HG03175 (cell line): ENCODE measurements around the gene EXOC6B.

Experiments
- ATAC-seq: cut with Tn5 transposase; IDR thresholded peaks from one replicate; pipeline ENCODE4 v1.9.1; 2021; ENCODE audit warnings: mild to moderate bottlenecking, moderate library complexity; ENCODE audit not compliant: unreplicated experiment

EXOC6B gene

GRCh38 chr2:72153026-72153791, 672.6 kb downstream of the EXOC6B start:
- no peak for ATAC-seq

GRCh38 chr2:72150861-72151356, 674.9 kb downstream of the EXOC6B start:
- ATAC-seq, result no peak

GRCh38 chr2:72150157-72150860, 675.5 kb downstream of the EXOC6B start:
- ATAC-seq, result peak; percentile 73

- ATAC-seq, result no peak
Observed at GRCh38 chr2:72149556-72150156, 676.2 kb downstream of the EXOC6B start.

GRCh38 chr2:72148837-72149555, 676.8 kb downstream of the EXOC6B start:
- no peak for ATAC-seq

- no peak for ATAC-seq
Observed at GRCh38 chr2:72148003-72148836, 677.6 kb downstream of the EXOC6B start.

- no peak for ATAC-seq
Observed at GRCh38 chr2:72147303-72147971, 678.4 kb downstream of the EXOC6B start, which contains the start of gene CYP26B1. CYP26B1 (minus strand) TSS chr2:72147862; CDS start chr2:72147834, 28 bp downstream.

GRCh38 chr2:72146347-72147302, 679.2 kb downstream of the EXOC6B start:
- ATAC-seq, result no peak

GRCh38 chr2:72145658-72146329, 680.0 kb downstream of the EXOC6B start:
- no peak for ATAC-seq

- no peak for ATAC-seq
Observed at GRCh38 chr2:72145289-72145657, 680.6 kb downstream of the EXOC6B start.

GRCh38 chr2:72144632-72145288, 681.1 kb downstream of the EXOC6B start:
- no peak for ATAC-seq

GRCh38 chr2:72144274-72144631, 681.6 kb downstream of the EXOC6B start:
- ATAC-seq, result no peak

GRCh38 chr2:72143441-72144273, 682.2 kb downstream of the EXOC6B start:
- ATAC-seq, result no peak

GRCh38 chr2:72142570-72143440, 683.0 kb downstream of the EXOC6B start:
- ATAC-seq, result no peak

- no peak for ATAC-seq
Observed at GRCh38 chr2:72141881-72142451, 683.9 kb downstream of the EXOC6B start.
